Stimulated activated CD8-positive, alpha-beta memory T cell treated with anti-CD3 and anti-CD28 coated beads, Interleukin-15, amount 100 ng/mL, for 4 hours (primary cell): Measurements from ENCODE around the gene TBC1D16.
"Not testable (repeated sequence)": the region's sequence is repeated elsewhere in the genome, so short reads cannot be mapped to it uniquely, and the experiment has no call there.

Experiments
- DNase-seq, 2 donors: peaks; one replicate each; pipeline ENCODE4 v3.0.0-alpha.2; 2020; ENCODE audit warnings: low read depth in 2 of 2

The TBC1D16 gene

GRCh38 chr17:80003969-80004368, 31.7 kb downstream of the TBC1D16 start:
- no peak for DNase-seq

- DNase-seq: no peak
Measured at GRCh38 chr17:80002690-80003490, 32.8 kb downstream of the TBC1D16 start.

DNA sequence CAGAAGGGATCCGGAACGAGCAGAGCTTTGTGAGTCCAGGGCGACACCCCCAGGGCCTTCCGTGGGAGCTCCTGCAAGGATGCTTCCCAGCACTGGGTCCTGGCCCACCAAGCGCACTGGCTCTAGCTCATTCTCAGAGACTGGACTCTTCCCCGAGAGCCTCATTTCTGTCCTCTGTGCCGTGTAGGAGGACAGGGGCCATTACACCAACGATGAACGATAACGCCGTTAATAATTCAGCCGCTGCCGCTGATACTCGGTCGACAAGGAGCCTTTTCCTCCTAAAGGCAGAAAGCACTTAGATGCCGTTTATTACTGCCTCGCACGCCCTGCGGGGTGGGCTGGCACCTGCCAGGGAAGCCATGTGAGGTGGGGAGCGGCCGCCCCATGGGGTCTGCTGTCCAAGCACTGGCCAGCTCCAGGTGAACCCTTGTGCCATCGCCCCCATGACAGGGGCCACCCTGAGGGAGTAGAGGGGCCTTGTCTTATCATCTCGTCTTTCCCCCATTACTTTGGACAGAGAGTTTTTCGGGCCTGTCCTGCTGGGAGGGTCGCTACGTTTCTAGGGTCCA, 33.5 kb downstream of the TBC1D16 start:
- DNase-seq: no peak

- DNase-seq: no peak
Measured at GRCh38 chr17:80000981-80001775, 34.5 kb downstream of the TBC1D16 start.

DNA sequence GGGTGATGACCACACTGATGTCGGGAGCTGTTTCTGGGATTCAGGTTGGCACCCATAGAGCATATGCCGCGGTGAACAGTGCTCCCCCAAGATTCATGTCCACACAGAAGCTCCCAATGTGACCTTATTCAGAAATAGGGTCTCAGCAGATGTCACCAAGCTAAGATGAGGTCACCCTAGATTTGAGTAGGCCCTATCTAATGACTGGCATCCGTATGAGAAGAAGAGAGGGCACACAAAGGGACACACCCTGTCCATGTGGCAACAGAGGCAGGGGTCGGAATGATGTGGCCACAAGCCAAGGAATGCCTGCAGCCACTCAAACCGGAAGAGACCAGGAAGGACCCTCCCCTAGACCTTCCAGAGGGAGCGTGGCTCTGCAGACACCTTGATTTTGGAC, 35.5 kb downstream of the TBC1D16 start:
- DNase-seq: no peak

GRCh38 chr17:79997011-79997660, 38.5 kb downstream of the TBC1D16 start:
- DNase-seq: peak; percentile 34 to 57

DNA sequence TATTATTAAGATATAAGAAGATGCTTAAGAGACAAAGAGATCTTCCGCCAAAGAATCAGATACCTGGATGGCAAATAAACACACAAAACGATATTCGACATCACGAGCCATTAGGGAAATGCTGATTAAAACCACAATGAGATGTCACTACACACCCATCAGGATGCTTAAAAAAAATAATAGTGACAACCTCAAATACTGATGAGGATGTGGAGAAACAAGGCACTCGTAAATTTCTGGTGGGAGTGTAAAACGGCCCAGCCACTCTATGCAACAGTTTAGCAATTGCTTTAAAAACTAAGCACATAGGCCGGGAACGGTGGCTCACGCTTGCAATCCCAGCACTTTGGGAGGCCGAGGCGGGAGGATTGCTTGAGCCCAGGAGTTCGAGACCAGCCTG, 39.4 kb downstream of the TBC1D16 start:
- DNase-seq: no peak

DNA sequence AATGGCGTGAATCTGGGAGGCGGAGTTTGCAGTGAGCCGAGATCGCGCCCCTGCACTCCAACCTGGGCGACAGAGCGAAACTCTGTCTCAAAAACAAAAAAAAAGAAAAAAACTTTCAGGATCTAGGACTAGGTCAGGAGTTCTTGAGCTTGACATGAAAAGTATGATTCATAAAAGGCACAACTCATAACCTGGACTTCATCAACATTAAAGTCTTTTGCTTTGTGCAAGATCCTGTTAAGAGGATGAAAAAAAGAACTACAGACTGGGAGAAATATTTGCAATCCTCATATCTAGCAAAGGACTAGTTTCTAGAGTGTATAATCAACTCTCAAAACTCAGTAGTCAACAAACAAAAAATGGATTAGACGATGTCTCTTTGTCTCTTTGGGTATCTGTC, 40.0 kb downstream of the TBC1D16 start:
- DNase-seq: no peak

DNA sequence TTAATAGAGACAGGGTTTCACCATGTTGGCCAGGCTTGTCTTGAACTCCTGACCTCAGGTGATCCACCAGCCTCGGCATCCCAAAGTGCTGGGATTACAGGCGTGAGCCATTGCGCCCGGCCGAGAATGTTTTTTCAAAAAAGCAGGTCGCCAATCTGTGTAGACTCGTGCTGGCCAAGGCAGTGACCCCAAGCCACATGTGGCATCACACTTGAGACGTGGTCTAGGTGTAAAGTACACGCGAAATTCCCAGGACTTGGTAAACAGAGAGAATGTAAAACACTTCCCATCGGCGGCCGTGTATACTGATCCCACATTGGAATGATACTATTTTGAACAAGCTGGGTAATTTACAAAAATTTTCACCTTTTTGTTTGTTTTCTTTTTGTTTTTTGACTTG, 41.1 kb downstream of the TBC1D16 start:
- DNase-seq: no peak

GRCh38 chr17:79994228-79994569, 41.5 kb downstream of the TBC1D16 start:
- DNase-seq: not testable (repeated sequence)

- DNase-seq: peak in 1 of 2 donors; percentile 21
Measured at GRCh38 chr17:79993390-79994227, 42.1 kb downstream of the TBC1D16 start.

GRCh38 chr17:79992649-79993389, 42.9 kb downstream of the TBC1D16 start:
- DNase-seq: no peak

GRCh38 chr17:79991924-79992648, 43.6 kb downstream of the TBC1D16 start:
- DNase-seq: no peak

- peak; percentile 53 to 70 for DNase-seq
Measured at GRCh38 chr17:79991140-79991923, 44.3 kb downstream of the TBC1D16 start.

DNA sequence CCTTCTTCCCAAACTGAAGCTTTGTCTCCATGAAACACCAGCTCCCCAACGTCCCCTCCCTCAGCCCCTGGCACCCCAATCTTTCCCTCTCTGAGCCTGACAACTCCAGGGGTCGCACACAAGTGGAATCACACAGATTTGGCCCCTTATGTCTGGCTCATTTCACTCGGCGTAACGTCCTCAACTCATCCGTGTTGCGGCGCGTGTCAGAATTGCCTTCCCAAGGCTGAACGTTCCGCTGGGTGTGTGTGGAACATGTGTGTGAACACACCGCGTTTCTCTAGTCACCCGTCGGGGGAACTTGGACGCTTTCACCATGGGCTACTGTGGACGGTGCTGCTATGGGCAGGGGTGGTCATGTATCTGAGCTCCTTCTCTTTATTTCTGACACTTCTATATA, 45.0 kb downstream of the TBC1D16 start:
- no peak for DNase-seq

GRCh38 chr17:79990051-79990592, 45.5 kb downstream of the TBC1D16 start:
- no peak for DNase-seq

GRCh38 chr17:79989106-79989835, 46.4 kb downstream of the TBC1D16 start:
- no peak for DNase-seq
